GM10266 (cell line): ENCODE results near the gene NFAT5.
"Not testable (repeated sequence)": the region's sequence is repeated elsewhere in the genome, so short reads cannot be mapped to it uniquely, and the experiment has no call there.

ENCODE experiments used
- DNase-seq: peaks from one replicate; pipeline ENCODE4 v3.0.0; 2012; ENCODE audit errors: extremely low spot score
- TF ChIP-seq, protein P1 (sequence below): IDR thresholded peaks from 2 replicates; pipeline ENCODE4 v1.5.1; 2012; ENCODE audit warnings: mild to moderate bottlenecking, low read depth; ENCODE audit not compliant: control insufficient read depth, insufficient read depth; ENCODE audit errors: missing control alignments

NFAT5 gene, protein sequence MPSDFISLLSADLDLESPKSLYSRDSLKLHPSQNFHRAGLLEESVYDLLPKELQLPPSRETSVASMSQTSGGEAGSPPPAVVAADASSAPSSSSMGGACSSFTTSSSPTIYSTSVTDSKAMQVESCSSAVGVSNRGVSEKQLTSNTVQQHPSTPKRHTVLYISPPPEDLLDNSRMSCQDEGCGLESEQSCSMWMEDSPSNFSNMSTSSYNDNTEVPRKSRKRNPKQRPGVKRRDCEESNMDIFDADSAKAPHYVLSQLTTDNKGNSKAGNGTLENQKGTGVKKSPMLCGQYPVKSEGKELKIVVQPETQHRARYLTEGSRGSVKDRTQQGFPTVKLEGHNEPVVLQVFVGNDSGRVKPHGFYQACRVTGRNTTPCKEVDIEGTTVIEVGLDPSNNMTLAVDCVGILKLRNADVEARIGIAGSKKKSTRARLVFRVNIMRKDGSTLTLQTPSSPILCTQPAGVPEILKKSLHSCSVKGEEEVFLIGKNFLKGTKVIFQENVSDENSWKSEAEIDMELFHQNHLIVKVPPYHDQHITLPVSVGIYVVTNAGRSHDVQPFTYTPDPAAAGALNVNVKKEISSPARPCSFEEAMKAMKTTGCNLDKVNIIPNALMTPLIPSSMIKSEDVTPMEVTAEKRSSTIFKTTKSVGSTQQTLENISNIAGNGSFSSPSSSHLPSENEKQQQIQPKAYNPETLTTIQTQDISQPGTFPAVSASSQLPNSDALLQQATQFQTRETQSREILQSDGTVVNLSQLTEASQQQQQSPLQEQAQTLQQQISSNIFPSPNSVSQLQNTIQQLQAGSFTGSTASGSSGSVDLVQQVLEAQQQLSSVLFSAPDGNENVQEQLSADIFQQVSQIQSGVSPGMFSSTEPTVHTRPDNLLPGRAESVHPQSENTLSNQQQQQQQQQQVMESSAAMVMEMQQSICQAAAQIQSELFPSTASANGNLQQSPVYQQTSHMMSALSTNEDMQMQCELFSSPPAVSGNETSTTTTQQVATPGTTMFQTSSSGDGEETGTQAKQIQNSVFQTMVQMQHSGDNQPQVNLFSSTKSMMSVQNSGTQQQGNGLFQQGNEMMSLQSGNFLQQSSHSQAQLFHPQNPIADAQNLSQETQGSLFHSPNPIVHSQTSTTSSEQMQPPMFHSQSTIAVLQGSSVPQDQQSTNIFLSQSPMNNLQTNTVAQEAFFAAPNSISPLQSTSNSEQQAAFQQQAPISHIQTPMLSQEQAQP (N-terminal part only)

DNA sequence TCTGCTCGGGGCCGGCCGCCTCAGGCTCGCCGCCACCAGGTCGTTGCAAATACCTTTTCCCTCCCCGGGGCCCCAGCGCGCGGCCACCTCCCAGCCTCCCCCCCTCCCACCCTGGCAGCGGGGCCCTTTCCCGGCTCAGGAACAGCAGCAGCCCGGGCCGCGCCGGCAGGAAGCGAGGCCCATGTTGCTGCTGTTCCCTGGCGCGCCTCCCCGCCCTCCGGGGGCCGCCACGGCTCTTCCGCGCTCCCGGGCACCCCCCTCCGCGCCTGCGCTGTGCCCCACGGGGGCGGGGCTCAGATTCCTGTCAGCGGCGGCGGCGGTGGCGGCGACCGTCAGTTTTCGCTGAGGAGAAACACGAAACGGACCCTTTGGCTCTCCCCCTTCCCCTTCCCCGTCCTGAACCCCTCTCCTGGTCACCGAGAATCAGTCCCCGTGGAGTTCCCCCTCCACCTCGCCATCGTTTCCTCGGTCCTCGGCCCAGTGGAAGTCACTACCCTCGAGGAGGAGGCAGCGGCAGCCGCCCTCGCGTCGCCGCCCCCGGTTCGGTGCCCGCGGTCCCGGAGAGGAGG is at the start of gene NFAT5:
NFAT5 (plus strand) TSS at position 296 of the 569 bp plus-strand sequence. CDS start 336 bp downstream, outside the sequence.
- peak; percentile 87 for DNase-seq

DNA sequence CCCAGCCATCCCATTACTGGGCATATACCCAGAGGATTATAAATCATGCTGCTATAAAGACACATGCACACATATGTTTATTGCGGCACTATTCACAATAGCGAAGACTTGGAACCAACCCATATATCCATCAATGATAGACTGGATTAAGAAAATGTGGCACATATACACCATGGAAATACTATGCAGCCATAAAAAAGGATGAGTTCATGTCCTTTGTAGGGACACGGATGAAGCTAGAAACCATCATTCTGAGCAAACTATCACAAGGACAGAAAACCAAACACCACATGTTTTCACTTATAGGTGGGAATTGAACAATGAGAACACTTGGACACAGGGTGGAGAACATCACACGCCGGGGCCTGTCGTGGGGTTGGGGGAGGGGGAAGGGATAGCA is 47.9 kb upstream of the NFAT5 start:
- not testable (repeated sequence) for DNase-seq

More for the DNA sequence above, at the start of gene NFAT5:
- TF ChIP-seq, protein P1, sequence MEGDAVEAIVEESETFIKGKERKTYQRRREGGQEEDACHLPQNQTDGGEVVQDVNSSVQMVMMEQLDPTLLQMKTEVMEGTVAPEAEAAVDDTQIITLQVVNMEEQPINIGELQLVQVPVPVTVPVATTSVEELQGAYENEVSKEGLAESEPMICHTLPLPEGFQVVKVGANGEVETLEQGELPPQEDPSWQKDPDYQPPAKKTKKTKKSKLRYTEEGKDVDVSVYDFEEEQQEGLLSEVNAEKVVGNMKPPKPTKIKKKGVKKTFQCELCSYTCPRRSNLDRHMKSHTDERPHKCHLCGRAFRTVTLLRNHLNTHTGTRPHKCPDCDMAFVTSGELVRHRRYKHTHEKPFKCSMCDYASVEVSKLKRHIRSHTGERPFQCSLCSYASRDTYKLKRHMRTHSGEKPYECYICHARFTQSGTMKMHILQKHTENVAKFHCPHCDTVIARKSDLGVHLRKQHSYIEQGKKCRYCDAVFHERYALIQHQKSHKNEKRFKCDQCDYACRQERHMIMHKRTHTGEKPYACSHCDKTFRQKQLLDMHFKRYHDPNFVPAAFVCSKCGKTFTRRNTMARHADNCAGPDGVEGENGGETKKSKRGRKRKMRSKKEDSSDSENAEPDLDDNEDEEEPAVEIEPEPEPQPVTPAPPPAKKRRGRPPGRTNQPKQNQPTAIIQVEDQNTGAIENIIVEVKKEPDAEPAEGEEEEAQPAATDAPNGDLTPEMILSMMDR = no peak

DNA sequence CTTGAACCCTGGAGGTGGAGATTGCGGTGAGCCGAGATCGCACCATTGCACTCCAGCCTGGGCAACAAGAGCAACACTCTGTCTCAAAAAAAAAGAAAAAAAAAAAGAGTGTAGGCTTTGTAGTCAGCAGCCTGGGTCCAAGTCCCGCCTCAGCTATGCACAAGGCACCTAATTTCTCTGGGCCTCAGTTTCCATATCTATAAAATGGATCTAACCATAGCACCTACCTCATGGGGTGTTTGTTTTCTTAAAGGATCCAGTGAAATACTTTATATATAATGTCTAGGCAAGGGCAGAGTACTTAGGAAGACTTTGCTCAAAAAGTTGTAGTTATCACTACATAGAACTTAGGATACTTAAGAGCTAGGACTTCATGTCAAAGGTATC is 45.4 kb upstream of the NFAT5 start:
- TF ChIP-seq, protein P1 = no peak
- DNase-seq = no peak

DNA sequence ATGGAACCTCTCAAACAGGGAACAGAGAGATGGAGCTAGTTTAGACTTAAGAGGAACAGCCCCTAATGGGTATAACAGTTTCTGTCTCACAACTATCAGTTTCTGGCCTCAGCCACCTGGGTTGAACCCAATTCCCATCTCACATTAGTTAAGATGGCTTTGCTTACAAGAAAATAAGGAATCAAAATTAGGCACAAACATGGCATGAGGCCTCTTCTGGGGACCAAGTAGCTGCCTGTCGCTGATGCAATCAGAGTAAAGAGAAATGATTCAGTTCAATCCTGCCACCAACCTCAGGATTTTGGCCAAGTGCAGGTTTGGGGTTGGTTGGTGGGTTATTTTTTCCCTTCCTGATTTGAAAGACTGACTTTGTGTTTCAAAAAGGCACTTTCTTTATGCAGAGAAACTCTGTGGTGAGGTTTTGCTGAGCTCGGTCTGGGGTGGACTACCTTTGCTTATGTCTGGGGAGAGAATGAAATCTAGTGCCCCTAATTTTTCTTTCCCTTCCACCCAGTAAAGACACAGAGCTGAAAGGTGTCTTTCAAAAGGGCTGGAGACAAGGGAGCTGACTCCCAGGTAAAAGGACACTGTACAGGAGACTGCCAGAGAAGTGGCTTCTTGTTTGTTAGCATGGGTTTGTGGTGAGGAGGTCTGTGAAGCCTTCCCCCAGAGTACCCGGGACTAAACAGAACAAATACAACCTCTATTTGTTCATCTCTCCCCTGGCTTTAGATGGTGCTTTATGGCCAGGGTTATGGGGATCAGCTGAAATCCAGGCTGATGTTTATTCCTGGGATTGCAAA is 44.8 kb upstream of the NFAT5 start:
- TF ChIP-seq, protein P1 = no peak
- DNase-seq = peak; percentile 22

DNA sequence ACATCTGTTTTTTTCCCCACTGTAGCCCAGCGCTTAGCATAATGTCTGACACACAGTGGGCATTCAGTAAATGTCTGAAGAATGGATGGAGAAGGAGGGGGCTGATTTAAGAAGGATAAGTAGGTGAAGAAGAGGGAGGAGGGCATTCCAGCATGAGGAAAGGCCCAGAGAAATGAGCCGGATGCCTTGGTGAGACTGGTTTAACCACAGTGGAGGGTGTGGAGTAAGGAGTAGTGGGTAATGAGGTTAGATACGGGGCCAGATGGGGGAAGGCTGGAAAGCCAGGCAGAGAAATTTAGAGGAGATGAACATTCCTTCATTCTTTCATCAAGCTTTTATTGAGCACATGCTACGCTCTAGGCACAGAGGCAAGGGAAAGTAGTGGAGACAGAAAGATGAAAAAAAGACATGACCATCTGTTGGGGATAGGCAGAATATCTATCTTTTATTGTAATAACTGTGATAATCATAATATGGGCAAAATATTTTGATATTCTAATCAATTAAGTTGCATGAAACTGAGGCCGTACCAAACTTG is 43.7 kb upstream of the NFAT5 start:
- TF ChIP-seq, protein P1 = no peak
- no peak for DNase-seq

DNA sequence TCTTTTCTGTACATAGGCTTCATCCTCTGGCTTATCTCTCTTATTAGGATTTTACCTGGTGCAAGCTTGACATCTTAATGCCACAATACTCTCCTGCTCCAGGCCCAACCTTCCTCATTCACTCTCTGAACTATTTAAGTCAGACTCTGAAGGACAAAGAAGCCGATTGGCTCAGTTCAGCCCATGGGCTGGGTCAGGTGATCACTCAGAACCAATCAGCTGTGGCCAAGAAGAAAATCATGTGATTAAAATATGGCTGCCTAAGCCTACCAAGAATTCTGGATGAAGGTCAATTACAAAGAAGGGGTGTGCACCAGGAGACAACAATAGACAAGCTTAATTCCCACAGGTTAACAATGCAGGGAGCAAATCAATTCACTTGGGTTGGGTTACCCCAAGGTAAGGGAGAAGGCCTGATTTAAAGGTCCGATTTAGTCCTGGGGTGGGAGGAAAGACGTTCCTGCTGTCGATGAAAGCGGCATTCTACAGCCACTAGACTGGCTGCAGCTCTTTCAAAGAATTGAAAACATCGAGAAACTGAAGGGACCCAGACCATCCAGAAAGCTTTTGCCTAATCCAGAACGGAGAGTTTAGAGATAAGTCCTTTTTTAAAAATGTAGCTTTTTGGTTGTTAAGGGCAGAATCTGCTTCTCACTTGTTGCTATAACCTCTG is 42.9 kb upstream of the NFAT5 start:
- TF ChIP-seq, protein P1 = no peak
- no peak for DNase-seq
